NB4 (cell line): ENCODE measurements around the gene SDF2L1.

Source experiments
- CTCF ChIP-seq: IDR thresholded peaks from one replicate; pipeline ENCODE4 v1.5.1; 2012; ENCODE audit warnings: low read depth, low read length
- MAX ChIP-seq: IDR thresholded peaks from 2 replicates; pipeline ENCODE4 v1.6.1; 2011; ENCODE audit warnings: low read depth, low read length
- MYC ChIP-seq: IDR thresholded peaks from 2 replicates; pipeline ENCODE4 v1.6.1; 2011; ENCODE audit warnings: low read depth, low read length
- POLR2A ChIP-seq: IDR thresholded peaks from 2 replicates; pipeline ENCODE4 v1.6.1; 2011; ENCODE audit warnings: mild to moderate bottlenecking; ENCODE audit not compliant: insufficient read length; ENCODE audit errors: extremely low read depth

GRCh38 chr22:21651521-21652009 is 9.5 kb downstream of the SDF2L1 start:
- TF ChIP-seq CTCF, result no peak
- no peak for TF ChIP-seq MAX
- TF ChIP-seq POLR2A, result no peak
- TF ChIP-seq MYC, result no peak
